ENCODE measurements around the gene CHTOP. TPM values are rescaled to one million over a fixed set of nuclear protein-coding genes. Genes with fewer than 3 reads are reported as not detected.

The CHTOP gene
- total and polyA plus RNA-seq, 2 of the 4 experiments (the other 2 are of a cell fraction) = 33.9 to 50.8 TPM

GRCh38 chr1:153628638-153629342 is 5.1 kb upstream of the CHTOP start:
- WGBS, 2 experiments (ENCODE audit: extremely low coverage in 2 of 2, insufficient read length in 1 of 2) = 100% methylated on average over 1 of the region's 6 CpGs; no CpG with 5 or more reads in 1 of the 2 experiments
- H4K5ac ChIP-seq (ENCODE audit: low read depth, low read length) = no peak overlapping the region
- H3K27me3 ChIP-seq (ENCODE audit: control insufficient read depth, insufficient read depth, low read length) = no peaks in the 10 kb centered on the region
- H3K9me1 ChIP-seq (ENCODE audit: insufficient read depth, low read length) = peaks cover 29% of the 10 kb centered on the region
- peaks cover 25 to 36% of the 10 kb centered on the region in 2 experiments for H3K79me1 ChIP-seq (ENCODE audit: low read depth in 1 of 2, low read length in 2 of 2)
- no peak for DNase-seq
- H2BK5ac ChIP-seq (ENCODE audit: low read depth, low read length, poor library complexity, severe bottlenecking) = no peak overlapping the region
- ChIA-PET POLR2A (ENCODE audit: unreplicated experiment) (interaction anchor here (0.6 kb wide), 1 partner anchor 61 kb away, joined by 4 read pairs; no protein-coding TSS in a partner anchor), CTCF (interaction anchor here (0.9 to 1.8 kb wide), 2 partner anchors 118 to 122 kb away, joined by 3 to 7 read pairs; no protein-coding TSS in a partner anchor)
- H4K8ac ChIP-seq (ENCODE audit: low read depth in 2 of 2, low read length in 2 of 2) = no peak overlapping the region; a peak in 1 of 4 replicates
- H2AK5ac ChIP-seq (ENCODE audit: low read depth, low read length) = peak overlapping the region; percentile 43
- no peak overlapping the region for H3K4me3 ChIP-seq (ENCODE audit: insufficient read depth, low read depth, low read length)
- dilution Hi-C loops (cut with HindIII; ENCODE audit: low sequenced_read_pairs, unreplicated experiment) = no loop called here
- H3K9ac ChIP-seq (ENCODE audit: low read depth, low read length) = no peak overlapping the region
- no peak overlapping the region; the same call in 1 of the 2 replicates for H3K4ac ChIP-seq (ENCODE audit: low read depth, low read length)
- peaks cover 16% of the 10 kb centered on the region for H3K4me1 ChIP-seq (ENCODE audit: control insufficient read depth, insufficient read depth, low read length)
- intact Hi-C loops (cut with micrococcal nuclease) = loop anchor here (5.0 kb wide), 1 partner anchor 96 kb away; no protein-coding TSS in a partner anchor
- no peak for ATAC-seq (ENCODE audit: low read depth)
- H3K36me3 ChIP-seq (ENCODE audit: control insufficient read depth, insufficient read depth, low read length) = peaks cover 7% of the 10 kb centered on the region; the same call in 1 of the 2 replicates
- H3K18ac ChIP-seq (ENCODE audit: low read depth, low read length) = no peak overlapping the region
- H2AK9ac ChIP-seq (replicated peaks; ENCODE audit: low read depth, low read length, poor library complexity) = peak overlapping the region; percentile 71
- H4K91ac ChIP-seq (ENCODE audit: insufficient read depth, low read depth, low read length) = peak overlapping the region; percentile 68
- no peak overlapping the region for H3K14ac ChIP-seq (replicated peaks; ENCODE audit: low read depth, low read length)
- H3K56ac ChIP-seq (ENCODE audit: extremely low read depth, insufficient read depth, low read length) = no peak overlapping the region
- in situ Hi-C loops (cut with MboI; ENCODE audit: low sequenced_read_pairs) = no loop called here
- peak overlapping the region; percentile 22; the same call in 1 of the 3 replicates for H2BK15ac ChIP-seq (ENCODE audit: low read depth, low read length)
- H2BK20ac ChIP-seq (ENCODE audit: low read depth, low read length) = no peak overlapping the region
- no peaks in the 10 kb centered on the region for H4K20me1 ChIP-seq (ENCODE audit: insufficient read depth, low read length)
- no peak for TF ChIP-seq CTCF (conservative IDR thresholded peaks at IDR 0.05; ENCODE audit: low read depth, low read length)
- no peak for TF ChIP-seq BHLHE40 (IDR thresholded peaks at IDR 0.05; ENCODE audit: low read depth, low read length)
- TF ChIP-seq RFX5 (IDR thresholded peaks at IDR 0.05; ENCODE audit: low read depth, low read length) = no peak
- TF ChIP-seq CEBPB (IDR thresholded peaks at IDR 0.05; ENCODE audit: low read depth, low read length) = no peak
- TF ChIP-seq ELK1 (IDR thresholded peaks at IDR 0.05; ENCODE audit: borderline replicate concordance, low read depth, low read length) = no peak
- no peak for TF ChIP-seq NFE2L2 (IDR thresholded peaks at IDR 0.05; ENCODE audit: low read depth, low read length)
- H3K9me3 ChIP-seq (ENCODE audit: control insufficient read depth, insufficient read depth, low read length) = no peaks in the 10 kb centered on the region
- no peak overlapping the region for H3K4me2 ChIP-seq (ENCODE audit: low read depth, low read length)
- 0 out of 2 replicates have a peak overlapping the region, but pooled peaks have one; percentile 24 for H2BK120ac ChIP-seq (ENCODE audit: low read depth, low read length)
- no TSS peak for BruUV-seq (replicated peaks)
- H3K27ac ChIP-seq (ENCODE audit: insufficient read depth, low read length) = no peak overlapping the region
- no peak overlapping the region for H3K23ac ChIP-seq (ENCODE audit: low read depth, low read length)
- no peak overlapping the region for H2AFZ ChIP-seq (replicated peaks; ENCODE audit: low read length, poor library complexity)
